HT1080 (cell line): ENCODE data around the gene CD55. TPM values are rescaled to one million over a fixed set of nuclear protein-coding genes. Genes with fewer than 3 reads are reported as not detected.
A peak's percentile ranks its signal among the peaks of the same experiment; 100 is the strongest.

Experiments
- DNase-seq: peaks from one replicate; pipeline ENCODE4 v3.0.0-alpha.2; 2015; ENCODE audit warnings: low read depth
- total RNA-seq: library from RNA; depleted of rRNA; stranded (reverse); fragments of >200 nt; shearing (Covaris generic); gene quantifications from 2 replicates; pipeline ENCODE4 v1.2.3, GENCODE V29; 2014

CD55 gene
- total RNA-seq, 1 experiment from 2014 or later, result 41.5 TPM

GRCh38 chr1:207361889-207362288, 40.4 kb downstream of the CD55 start:
- peak; percentile 66 for DNase-seq

GRCh38 chr1:207362962-207363860, 41.7 kb downstream of the CD55 start:
- peak; percentile 52 for DNase-seq

DNA sequence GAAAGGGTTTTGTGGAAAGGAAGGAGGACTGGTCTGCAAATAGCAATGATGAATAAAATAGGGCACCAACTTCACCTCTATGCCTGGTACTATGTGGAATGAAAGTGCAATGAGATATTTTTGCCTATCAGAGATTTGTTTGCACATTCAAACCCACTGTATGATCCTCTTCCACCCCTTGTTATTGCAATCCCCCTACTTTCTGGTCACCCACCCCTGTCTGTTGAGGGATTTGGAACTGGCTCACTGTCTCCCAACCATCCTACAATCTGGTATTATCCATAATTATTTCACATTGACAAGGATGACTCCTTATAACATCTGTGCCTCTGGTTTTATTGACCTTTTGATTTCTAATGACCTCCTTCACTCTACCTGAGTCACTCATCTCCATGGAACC, 42.4 kb downstream of the CD55 start:
- no peak for DNase-seq

GRCh38 chr1:207364614-207365013, 43.1 kb downstream of the CD55 start:
- DNase-seq, result no peak

DNA sequence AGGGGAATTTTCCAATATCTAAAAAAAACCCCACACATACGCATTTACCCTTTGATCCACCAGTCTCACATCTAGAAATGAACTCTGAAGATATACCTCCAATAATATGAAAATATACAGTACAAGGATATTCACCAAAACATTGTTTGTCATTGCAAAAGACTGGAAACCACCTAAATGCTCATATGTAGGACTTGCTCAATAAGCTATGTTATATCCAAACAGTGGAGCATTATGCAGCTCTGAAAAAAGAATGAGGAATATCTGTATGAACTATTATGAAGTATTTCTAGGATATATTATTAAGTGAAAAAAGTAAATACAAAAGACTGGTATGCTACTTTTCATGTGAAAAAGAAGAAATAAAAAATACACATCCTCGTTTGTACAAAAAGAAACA, 43.6 kb downstream of the CD55 start:
- no peak for DNase-seq

GRCh38 chr1:207366022-207366421, 44.5 kb downstream of the CD55 start:
- DNase-seq, result no peak

DNA sequence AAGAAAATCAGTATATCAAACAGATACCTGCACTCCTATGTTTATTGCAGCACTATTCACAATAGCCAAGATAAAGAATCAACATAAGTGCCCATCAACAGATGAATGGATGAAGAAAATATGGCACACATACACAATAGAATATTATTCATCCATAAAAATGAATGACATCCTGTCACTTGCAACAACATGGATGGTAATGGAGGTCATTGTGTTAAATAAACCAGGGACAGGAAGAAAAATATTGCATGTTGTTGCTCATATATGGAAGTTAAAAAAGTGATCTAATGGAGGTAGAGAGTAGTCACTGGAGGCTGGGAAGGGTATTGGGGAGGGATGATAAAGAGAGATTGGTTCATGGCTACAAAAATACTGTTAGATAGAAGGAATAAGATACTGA, 67.2 kb downstream of the CD55 start:
- DNase-seq, result no peak

- DNase-seq, result peak; percentile 91
These were observed 68.4 kb downstream of the CD55 start for GRCh38 chr1:207389728-207390464.

DNA sequence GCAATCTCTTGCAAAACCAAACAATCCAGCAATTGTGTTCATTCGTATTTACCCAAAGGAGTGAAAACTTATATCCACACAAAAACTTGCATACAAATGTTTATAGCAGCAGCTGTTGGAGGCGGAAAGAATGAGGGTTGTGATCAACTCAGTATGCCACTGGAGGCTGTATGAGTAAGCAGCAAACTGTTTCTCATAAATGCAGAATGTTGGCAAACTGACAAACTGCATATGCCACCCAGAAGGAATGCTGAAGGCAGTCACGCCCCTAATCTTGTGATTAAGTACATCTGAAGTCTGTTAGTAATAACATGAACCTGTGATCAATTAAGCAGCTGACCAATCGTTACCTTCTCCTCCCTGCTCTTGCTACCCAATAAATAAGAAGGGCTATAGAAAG, 72.1 kb downstream of the CD55 start:
- DNase-seq, result peak; percentile 89

DNA sequence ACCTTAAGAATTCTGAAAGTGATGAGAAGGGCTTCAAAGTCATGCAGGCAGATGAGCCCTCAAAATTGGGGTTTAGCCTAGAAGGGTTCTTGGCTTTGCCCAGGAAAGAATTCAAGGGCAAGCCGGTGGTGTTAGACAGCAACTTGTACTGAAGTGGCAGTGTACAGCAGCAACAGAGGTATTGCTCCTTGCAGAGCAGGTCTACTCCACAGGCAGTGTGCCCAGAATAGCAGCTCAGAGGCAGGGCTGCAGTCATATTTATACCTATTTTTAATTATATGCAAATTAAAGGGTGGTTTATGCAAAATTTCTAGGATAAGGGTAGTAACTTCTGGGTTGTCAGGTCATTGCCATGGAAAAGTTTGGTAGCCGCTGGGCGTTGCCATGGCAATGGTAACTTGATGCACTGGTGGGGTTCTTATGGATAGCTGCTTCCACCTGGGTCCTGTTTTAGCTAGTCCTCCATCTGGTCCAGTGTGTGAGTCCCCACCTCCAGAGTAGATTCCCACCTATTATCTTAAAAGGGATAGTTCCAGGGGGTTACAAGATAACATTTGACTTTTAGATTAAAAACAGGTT, 74.8 kb downstream of the CD55 start:
- no peak for DNase-seq

- DNase-seq, result peak; percentile 8
These were observed 76.0 kb downstream of the CD55 start for GRCh38 chr1:207397525-207397926.

- DNase-seq, result no peak
These were observed 77.5 kb downstream of the CD55 start for GRCh38 chr1:207398986-207399385.

DNA sequence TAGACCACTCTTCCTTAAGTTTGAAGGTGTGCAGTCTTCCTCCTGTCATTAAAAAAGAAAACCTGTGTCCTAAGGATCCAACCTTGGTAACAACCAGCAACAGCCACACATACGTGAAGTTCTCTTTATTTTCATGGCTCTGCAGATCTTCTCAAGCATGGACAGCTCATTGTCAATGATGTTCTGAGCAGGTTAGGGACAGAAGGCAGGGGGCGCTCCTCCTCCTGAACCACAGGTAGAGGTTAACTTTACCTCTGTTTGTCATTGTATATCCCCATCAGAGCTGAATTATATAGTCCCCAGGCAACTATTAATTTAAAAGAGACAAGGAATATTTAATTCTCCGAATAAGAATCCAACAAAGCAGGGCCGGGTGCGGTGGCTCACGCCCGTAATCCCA, 80.1 kb downstream of the CD55 start:
- no peak for DNase-seq

DNA sequence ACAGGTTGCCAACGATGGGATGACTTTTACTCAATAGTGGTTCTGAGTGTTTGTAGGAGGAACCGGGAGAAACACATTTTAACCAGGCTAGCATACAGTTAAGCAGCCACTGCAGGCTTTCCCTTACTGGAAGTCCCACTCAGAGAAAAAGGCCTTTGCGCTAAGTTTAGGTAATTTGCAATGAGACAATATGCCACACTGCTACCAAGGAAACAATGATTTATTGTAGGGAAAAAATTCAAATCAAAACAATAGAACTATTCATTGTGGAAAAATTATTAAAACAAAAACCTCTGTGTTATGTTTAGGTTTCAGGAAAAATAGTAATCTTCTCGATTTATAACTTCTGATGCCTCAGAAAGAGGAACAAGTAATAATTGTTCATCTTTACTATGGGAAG, 81.3 kb downstream of the CD55 start:
- no peak for DNase-seq

DNA sequence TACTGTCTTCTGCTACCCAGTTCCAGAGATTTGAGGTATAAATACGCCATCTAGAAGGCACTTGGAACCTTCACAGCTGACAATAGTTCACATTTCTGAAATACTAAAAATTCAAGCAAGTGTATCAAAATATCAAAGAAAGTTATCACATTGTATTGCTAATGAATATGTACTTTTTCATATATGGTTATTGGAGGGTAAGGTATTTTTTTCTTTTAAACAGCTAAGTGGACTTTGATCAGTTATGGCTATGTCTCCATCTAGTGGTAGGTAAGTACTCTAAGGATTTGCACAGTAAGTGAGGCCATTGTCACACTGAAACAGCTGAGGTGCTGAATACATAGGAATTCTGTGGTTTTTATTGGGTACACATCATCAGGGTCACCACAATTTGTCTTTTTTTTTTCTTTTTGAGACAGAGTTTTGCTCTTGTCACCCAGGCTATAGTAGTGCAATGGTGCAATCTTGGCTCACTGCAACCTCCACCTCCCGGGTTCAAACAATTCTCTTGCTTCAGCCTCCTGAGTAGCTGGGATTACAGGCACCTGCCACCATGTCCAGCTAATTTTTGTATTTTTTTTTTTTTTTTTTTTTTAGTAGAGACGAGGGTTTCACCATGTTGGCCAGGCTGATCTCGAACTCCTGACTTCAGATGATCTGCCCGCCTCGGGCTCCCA, 83.5 kb downstream of the CD55 start:
- peak; percentile 46 for DNase-seq

GRCh38 chr1:207405814-207406213, 84.3 kb downstream of the CD55 start:
- no peak for DNase-seq

GRCh38 chr1:207407655-207408260, 86.3 kb downstream of the CD55 start:
- DNase-seq, result no peak
